Panc1 (cell line): Measurements from ENCODE around the gene WNK2. TPM values are rescaled to one million over a fixed set of nuclear protein-coding genes. Genes with fewer than 3 reads are reported as not detected.

Experiments used
- ATAC-seq: fragments of 200-7000 bp; cut with Tn5 transposase; 2 replicates; pipeline ENCODE4 v1.9.1; 2020; ENCODE audit warnings: mild to moderate bottlenecking, moderate library complexity
- BruUV-seq: library from RNA; stranded (reverse); fragments of 400-500 nt; replicated peaks from 2 replicates; lab custom pipeline; 2021; lab: Mats Ljungman, UMichigan
- CTCF ChIA-PET: fragments of 300-600 bp; sonication (Branson Sonifier 250); formaldehyde crosslinking; loops from one replicate; lab custom pipeline; 2022; ENCODE audit warnings: antibody characterized with exemption; lab: Charles Lee
- POLR2A ChIA-PET: fragments of 300-600 bp; sonication (Branson Sonifier 250); formaldehyde crosslinking; loops from one replicate; lab custom pipeline; 2022; ENCODE audit warnings: antibody characterized with exemption; lab: Charles Lee
- DNase-seq: peaks from one replicate; pipeline ENCODE4 v3.0.0-alpha.2; 2010; ENCODE audit warnings: low read depth, low spot score
- H3K27ac ChIP-seq: 2 replicates; pipeline ENCODE4 v1.5.1; 2011; ENCODE audit warnings: mild to moderate bottlenecking, low read length, inconsistent platforms
- H3K27me3 ChIP-seq: fragments of 200-500 bp; sonication (Bioruptor generic); 2 replicates; pipeline ENCODE4 v1.6.0; 2014; ENCODE audit warnings: low read length, inconsistent platforms; ENCODE audit not compliant: control insufficient read depth, insufficient read depth
- H3K36me3 ChIP-seq: fragments of 200-500 bp; sonication (Bioruptor generic); 2 replicates; pipeline ENCODE4 v1.5.1; 2014; ENCODE audit warnings: inconsistent platforms, mild to moderate bottlenecking, low read length, moderate library complexity; ENCODE audit not compliant: control insufficient read depth, insufficient read depth
- H3K4me1 ChIP-seq: 2 replicates; pipeline ENCODE4 v1.5.1; 2011; ENCODE audit warnings: inconsistent platforms, mild to moderate bottlenecking, low read length, moderate library complexity; ENCODE audit not compliant: control insufficient read depth, insufficient read depth
- H3K4me3 ChIP-seq, 2 experiments: 2 replicates each; pipeline ENCODE4 v1.5.1; 2011 to 2012; ENCODE audit warnings: low read depth in 2 of 2, low read length in 2 of 2, mild to moderate bottlenecking in 2 of 2, inconsistent platforms in 1 of 2, moderate library complexity in 1 of 2
- H3K9me3 ChIP-seq: fragments of 200-500 bp; sonication (Bioruptor generic); 2 replicates; pipeline ENCODE4 v1.5.1; 2014; ENCODE audit warnings: low read depth, mild to moderate bottlenecking, inconsistent platforms, low read length, moderate library complexity; ENCODE audit not compliant: control insufficient read depth, insufficient read depth
- CTCF ChIP-seq: fragments of 450-650 bp; IDR thresholded peaks from 2 replicates; pipeline ENCODE4 v1.5.1; 2017; ENCODE audit warnings: mild to moderate bottlenecking
- POLR2AphosphoS5 ChIP-seq: IDR thresholded peaks from 2 replicates; pipeline ENCODE4 v1.6.1; 2012; ENCODE audit warnings: mild to moderate bottlenecking, low read depth, low read length, moderate library complexity
- REST ChIP-seq, 2 experiments: IDR thresholded peaks; 2 replicates each; pipeline ENCODE4 v1.6.1; 2011 to 2012; ENCODE audit warnings: low read depth in 2 of 2, control low read depth in 1 of 2, low read length in 1 of 2, mild to moderate bottlenecking in 1 of 2, moderate library complexity in 1 of 2; ENCODE audit not compliant: insufficient read depth in 1 of 2
- SIN3A ChIP-seq: IDR thresholded peaks from 2 replicates; pipeline ENCODE4 v1.6.1; 2012; ENCODE audit warnings: low read depth, mild to moderate bottlenecking, low read length, moderate library complexity, borderline replicate concordance; ENCODE audit not compliant: insufficient read depth
- TCF7L2 ChIP-seq: IDR thresholded peaks from 2 replicates; pipeline ENCODE4 v1.6.1; 2011; ENCODE audit warnings: mild to moderate bottlenecking, low read depth, low read length, inconsistent platforms
- in situ Hi-C: cut with HindIII; loops from 2 replicates; pipeline ENCODE4 v1.10.0; 2016; ENCODE audit warnings: low sequenced_read_pairs, low pct_unique_long_range_greater_than_20kb
- intact Hi-C: fragments of 100-400 bp; cut with micrococcal nuclease; formaldehyde crosslinking; loops from one replicate; pipeline ENCODE4 v1.10.0; 2022; ENCODE audit not compliant: unreplicated experiment
- total RNA-seq: library from RNA; stranded (reverse); gene quantifications from one replicate; pipeline ENCODE4 v1.2.1, GENCODE V29; 2021; ENCODE audit not compliant: unreplicated experiment

The WNK2 gene
- total RNA-seq, 1 experiment from 2014 or later, result 13.7 TPM

- DNase-seq (no peak), ATAC-seq (no peak)
- TF ChIP-seq POLR2AphosphoS5, result no peak
- TF ChIP-seq CTCF, result no peak
- TF ChIP-seq SIN3A, result no peak
- TF ChIP-seq TCF7L2, result no peak
- TF ChIP-seq REST (IDR thresholded peaks at IDR 0.05; ENCODE audit: insufficient read depth in 1 of 2, low read depth in 2 of 2, low read length in 1 of 2), result no peak
- CTCF ChIA-PET, result no interaction called here
- Histone ChIP-seq H3K27ac (no peak overlapping the region), H3K36me3 (no peaks in the 10 kb centered on the region), H3K4me1 (no peaks in the 10 kb centered on the region), H3K4me3 (no peak overlapping the region), H3K9me3 (no peaks in the 10 kb centered on the region), H3K27me3 (no peaks in the 10 kb centered on the region)
- in situ Hi-C loops (no loop called here), intact Hi-C loops (loop anchor here (5.0 kb wide), 1 partner anchor 349 kb away; no protein-coding TSS in a partner anchor)
- no TSS peak for BruUV-seq
- POLR2A ChIA-PET, result no interaction called here
Observed at GRCh38 chr9:93306579-93307091, 122.7 kb downstream of the WNK2 start.

- CTCF ChIA-PET, result interaction anchor here (0.7 kb wide), 1 partner anchor 210 kb away, joined by 4 read pairs; no protein-coding TSS in a partner anchor
- Histone ChIP-seq H3K9me3 (no peaks in the 10 kb centered on the region), H3K27me3 (no peaks in the 10 kb centered on the region), H3K4me3 (no peak overlapping the region), H3K36me3 (no peaks in the 10 kb centered on the region), H3K4me1 (peaks cover 1% of the 10 kb centered on the region; the same call in 1 of the 2 replicates), H3K27ac (no peak overlapping the region)
- no TSS peak for BruUV-seq
- in situ Hi-C loops (no loop called here), intact Hi-C loops (loop anchor here (5.0 kb wide), 1 partner anchor 350 kb away; no protein-coding TSS in a partner anchor)
- no peak for DNase-seq
- ATAC-seq, result no peak
- POLR2A ChIA-PET, result no interaction called here
- no peak for TF ChIP-seq TCF7L2
- no peak for TF ChIP-seq REST (IDR thresholded peaks at IDR 0.05; ENCODE audit: insufficient read depth in 1 of 2, low read depth in 2 of 2, low read length in 1 of 2)
- TF ChIP-seq CTCF, result no peak
- TF ChIP-seq POLR2AphosphoS5, result no peak
- TF ChIP-seq SIN3A, result no peak
Observed at GRCh38 chr9:93307468-93308157, 123.7 kb downstream of the WNK2 start.
